GM15510 (cell line): ENCODE results near the gene SALL3.

Experiments used
- POLR2A ChIP-seq: IDR thresholded peaks from 3 replicates; pipeline ENCODE4 v1.6.1; 2011; ENCODE audit warnings: borderline replicate concordance; ENCODE audit not compliant: insufficient read length; ENCODE audit errors: extremely low read depth

The SALL3 gene

GRCh38 chr18:78983512-78983911 lies 3.9 kb downstream of the SALL3 start:
- TF ChIP-seq POLR2A = no peak

- no peak for TF ChIP-seq POLR2A
Observed at GRCh38 chr18:78984941-78985784, 5.5 kb downstream of the SALL3 start.

- TF ChIP-seq POLR2A = no peak
Observed at GRCh38 chr18:78986018-78986481, 6.4 kb downstream of the SALL3 start.

- no peak for TF ChIP-seq POLR2A
Observed at GRCh38 chr18:78991446-78991845, 11.8 kb downstream of the SALL3 start.

GRCh38 chr18:78992041-78993011 lies 12.7 kb downstream of the SALL3 start:
- no peak for TF ChIP-seq POLR2A

- no peak for TF ChIP-seq POLR2A
Observed at GRCh38 chr18:78993014-78993926, 13.7 kb downstream of the SALL3 start.

- TF ChIP-seq POLR2A = no peak
Observed at GRCh38 chr18:78994000-78994399, 14.4 kb downstream of the SALL3 start.

GRCh38 chr18:78994531-78994930 lies 14.9 kb downstream of the SALL3 start:
- no peak for TF ChIP-seq POLR2A

- TF ChIP-seq POLR2A = no peak
Observed at GRCh38 chr18:78994977-78995582, 15.5 kb downstream of the SALL3 start.

- TF ChIP-seq POLR2A = no peak
Observed at GRCh38 chr18:78995740-78996395, 16.2 kb downstream of the SALL3 start.

- no peak for TF ChIP-seq POLR2A
Observed at GRCh38 chr18:78996741-78997490, 17.3 kb downstream of the SALL3 start.

- no peak for TF ChIP-seq POLR2A
Observed at GRCh38 chr18:78998371-78999071, 18.9 kb downstream of the SALL3 start.
